Measurements from ENCODE around the gene MGAM2. TPM values are rescaled to one million over a fixed set of nuclear protein-coding genes. Genes with fewer than 3 reads are reported as not detected.

Gene MGAM2
- total and polyA plus RNA-seq, 4 donors = 0.09 to 0.59 (median 0.11) TPM

DNA sequence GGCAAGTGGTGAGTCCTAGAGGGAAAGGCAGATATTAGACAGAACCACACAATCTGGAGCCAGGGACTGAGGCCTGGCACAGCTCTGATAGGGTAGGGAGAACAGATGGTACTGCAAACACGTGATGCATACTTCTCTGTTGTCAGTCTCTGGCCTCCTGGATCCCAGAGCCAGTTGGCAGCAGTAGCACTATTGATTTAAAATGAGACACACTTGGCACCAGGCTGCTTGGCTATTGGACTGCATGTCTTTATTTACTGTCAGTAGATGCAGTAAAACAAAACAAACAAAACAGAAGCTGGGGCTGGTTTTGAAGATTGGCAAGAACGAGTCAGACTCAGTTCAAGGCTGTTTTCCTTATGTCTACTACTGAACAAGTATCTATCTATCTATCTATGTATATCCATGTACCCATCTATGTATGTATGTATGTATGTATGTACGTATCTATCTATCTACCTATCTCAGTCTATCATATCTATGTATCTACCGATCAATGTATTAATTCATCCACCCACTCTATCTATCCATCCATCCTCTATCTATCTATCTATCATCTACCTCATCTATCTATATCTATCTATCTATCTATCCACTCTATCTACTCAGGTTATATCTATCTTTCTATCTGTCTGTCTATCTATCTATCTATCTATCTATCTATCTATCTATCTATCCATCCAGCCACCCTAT lies 23.4 kb upstream of the MGAM2 start:
- peaks cover 0 to 14% (median 9%) of the 10 kb centered on the region in 4 donors for H3K4me1 ChIP-seq (ENCODE audit: control insufficient read depth in 4 of 4, insufficient read depth in 4 of 4, low read length in 3 of 4)
- no peak overlapping the region for H3K4me3 ChIP-seq (ENCODE audit: low read depth in 1 of 3, low read length in 3 of 3)
- peak overlapping the region; percentile 10 to 14 for H3K27ac ChIP-seq (ENCODE audit: low read depth in 1 of 2, low read length in 2 of 2)
- no peaks in the 10 kb centered on the region for H3K27me3 ChIP-seq (ENCODE audit: control insufficient read depth in 4 of 4, insufficient read depth in 4 of 4, low read length in 3 of 4)
- H3K9ac ChIP-seq (ENCODE audit: low read depth in 1 of 2, low read length in 2 of 2) = no peak overlapping the region
- no peaks in the 10 kb centered on the region for H3K36me3 ChIP-seq (ENCODE audit: control insufficient read depth in 4 of 4, insufficient read depth in 3 of 4, low read depth in 1 of 4, low read length in 3 of 4)
- no peak for DNase-seq (ENCODE audit: low spot score)
- TF ChIP-seq JUND (IDR thresholded peaks at IDR 0.05) = peak in 1 of 2 donors; percentile 70
- TF ChIP-seq SP1 (IDR thresholded peaks at IDR 0.05) = peak; percentile 43
- TF ChIP-seq FOXA1 (IDR thresholded peaks at IDR 0.05) = peak; percentile 83
- TF ChIP-seq NR2F2 (IDR thresholded peaks at IDR 0.05) = no peak
- TF ChIP-seq, protein P1, sequence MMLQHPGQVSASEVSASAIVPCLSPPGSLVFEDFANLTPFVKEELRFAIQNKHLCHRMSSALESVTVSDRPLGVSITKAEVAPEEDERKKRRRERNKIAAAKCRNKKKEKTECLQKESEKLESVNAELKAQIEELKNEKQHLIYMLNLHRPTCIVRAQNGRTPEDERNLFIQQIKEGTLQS (IDR thresholded peaks at IDR 0.05) = no peak
- TF ChIP-seq, protein P2, sequence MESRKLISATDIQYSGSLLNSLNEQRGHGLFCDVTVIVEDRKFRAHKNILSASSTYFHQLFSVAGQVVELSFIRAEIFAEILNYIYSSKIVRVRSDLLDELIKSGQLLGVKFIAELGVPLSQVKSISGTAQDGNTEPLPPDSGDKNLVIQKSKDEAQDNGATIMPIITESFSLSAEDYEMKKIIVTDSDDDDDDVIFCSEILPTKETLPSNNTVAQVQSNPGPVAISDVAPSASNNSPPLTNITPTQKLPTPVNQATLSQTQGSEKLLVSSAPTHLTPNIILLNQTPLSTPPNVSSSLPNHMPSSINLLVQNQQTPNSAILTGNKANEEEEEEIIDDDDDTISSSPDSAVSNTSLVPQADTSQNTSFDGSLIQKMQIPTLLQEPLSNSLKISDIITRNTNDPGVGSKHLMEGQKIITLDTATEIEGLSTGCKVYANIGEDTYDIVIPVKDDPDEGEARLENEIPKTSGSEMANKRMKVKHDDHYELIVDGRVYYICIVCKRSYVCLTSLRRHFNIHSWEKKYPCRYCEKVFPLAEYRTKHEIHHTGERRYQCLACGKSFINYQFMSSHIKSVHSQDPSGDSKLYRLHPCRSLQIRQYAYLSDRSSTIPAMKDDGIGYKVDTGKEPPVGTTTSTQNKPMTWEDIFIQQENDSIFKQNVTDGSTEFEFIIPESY (IDR thresholded peaks at IDR 0.05) = peak; percentile 54
- no peak for TF ChIP-seq GABPA (IDR thresholded peaks at IDR 0.05 in 1 of 2, conservative IDR thresholded peaks at IDR 0.05 in 1 of 2)
- TF ChIP-seq EGR1 (IDR thresholded peaks at IDR 0.05; ENCODE audit: low read depth in 2 of 2) = no peak
- TF ChIP-seq HNF4A (conservative IDR thresholded peaks at IDR 0.05) = peak; percentile 50 to 65
- TF ChIP-seq, protein P3, sequence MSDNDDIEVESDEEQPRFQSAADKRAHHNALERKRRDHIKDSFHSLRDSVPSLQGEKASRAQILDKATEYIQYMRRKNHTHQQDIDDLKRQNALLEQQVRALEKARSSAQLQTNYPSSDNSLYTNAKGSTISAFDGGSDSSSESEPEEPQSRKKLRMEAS (IDR thresholded peaks at IDR 0.05) = peak; percentile 52
- TF ChIP-seq, protein P4, sequence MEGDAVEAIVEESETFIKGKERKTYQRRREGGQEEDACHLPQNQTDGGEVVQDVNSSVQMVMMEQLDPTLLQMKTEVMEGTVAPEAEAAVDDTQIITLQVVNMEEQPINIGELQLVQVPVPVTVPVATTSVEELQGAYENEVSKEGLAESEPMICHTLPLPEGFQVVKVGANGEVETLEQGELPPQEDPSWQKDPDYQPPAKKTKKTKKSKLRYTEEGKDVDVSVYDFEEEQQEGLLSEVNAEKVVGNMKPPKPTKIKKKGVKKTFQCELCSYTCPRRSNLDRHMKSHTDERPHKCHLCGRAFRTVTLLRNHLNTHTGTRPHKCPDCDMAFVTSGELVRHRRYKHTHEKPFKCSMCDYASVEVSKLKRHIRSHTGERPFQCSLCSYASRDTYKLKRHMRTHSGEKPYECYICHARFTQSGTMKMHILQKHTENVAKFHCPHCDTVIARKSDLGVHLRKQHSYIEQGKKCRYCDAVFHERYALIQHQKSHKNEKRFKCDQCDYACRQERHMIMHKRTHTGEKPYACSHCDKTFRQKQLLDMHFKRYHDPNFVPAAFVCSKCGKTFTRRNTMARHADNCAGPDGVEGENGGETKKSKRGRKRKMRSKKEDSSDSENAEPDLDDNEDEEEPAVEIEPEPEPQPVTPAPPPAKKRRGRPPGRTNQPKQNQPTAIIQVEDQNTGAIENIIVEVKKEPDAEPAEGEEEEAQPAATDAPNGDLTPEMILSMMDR (IDR thresholded peaks at IDR 0.05; ENCODE audit: low read depth, low read length, missing input control) = no peak
- TF ChIP-seq RAD21 (IDR thresholded peaks at IDR 0.05) = peak in 1 of 2 donors; percentile 30
- no peak for TF ChIP-seq TAF1 (conservative IDR thresholded peaks at IDR 0.05)
- peak; percentile 83 for TF ChIP-seq FOXA2 (IDR thresholded peaks at IDR 0.05)
- peak in 1 of 2 donors; percentile 73 for TF ChIP-seq RXRA (IDR thresholded peaks at IDR 0.05)
- no peak for TF ChIP-seq HNF4G (IDR thresholded peaks at IDR 0.05)
- TF ChIP-seq, protein P5, sequence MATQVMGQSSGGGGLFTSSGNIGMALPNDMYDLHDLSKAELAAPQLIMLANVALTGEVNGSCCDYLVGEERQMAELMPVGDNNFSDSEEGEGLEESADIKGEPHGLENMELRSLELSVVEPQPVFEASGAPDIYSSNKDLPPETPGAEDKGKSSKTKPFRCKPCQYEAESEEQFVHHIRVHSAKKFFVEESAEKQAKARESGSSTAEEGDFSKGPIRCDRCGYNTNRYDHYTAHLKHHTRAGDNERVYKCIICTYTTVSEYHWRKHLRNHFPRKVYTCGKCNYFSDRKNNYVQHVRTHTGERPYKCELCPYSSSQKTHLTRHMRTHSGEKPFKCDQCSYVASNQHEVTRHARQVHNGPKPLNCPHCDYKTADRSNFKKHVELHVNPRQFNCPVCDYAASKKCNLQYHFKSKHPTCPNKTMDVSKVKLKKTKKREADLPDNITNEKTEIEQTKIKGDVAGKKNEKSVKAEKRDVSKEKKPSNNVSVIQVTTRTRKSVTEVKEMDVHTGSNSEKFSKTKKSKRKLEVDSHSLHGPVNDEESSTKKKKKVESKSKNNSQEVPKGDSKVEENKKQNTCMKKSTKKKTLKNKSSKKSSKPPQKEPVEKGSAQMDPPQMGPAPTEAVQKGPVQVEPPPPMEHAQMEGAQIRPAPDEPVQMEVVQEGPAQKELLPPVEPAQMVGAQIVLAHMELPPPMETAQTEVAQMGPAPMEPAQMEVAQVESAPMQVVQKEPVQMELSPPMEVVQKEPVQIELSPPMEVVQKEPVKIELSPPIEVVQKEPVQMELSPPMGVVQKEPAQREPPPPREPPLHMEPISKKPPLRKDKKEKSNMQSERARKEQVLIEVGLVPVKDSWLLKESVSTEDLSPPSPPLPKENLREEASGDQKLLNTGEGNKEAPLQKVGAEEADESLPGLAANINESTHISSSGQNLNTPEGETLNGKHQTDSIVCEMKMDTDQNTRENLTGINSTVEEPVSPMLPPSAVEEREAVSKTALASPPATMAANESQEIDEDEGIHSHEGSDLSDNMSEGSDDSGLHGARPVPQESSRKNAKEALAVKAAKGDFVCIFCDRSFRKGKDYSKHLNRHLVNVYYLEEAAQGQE (IDR thresholded peaks at IDR 0.05) = no peak
- peak; percentile 42 for TF ChIP-seq YY1 (IDR thresholded peaks at IDR 0.05)
- H3K9me3 ChIP-seq (ENCODE audit: control insufficient read depth in 4 of 4, low read length in 3 of 4) = no peaks in the 10 kb centered on the region
- 42% methylated on average over 4 of the region's 4 CpGs for WGBS

Measured in liver (tissue), 9 donors.